GM12878 (cell line): ENCODE data around the gene FANCD2. TPM values are rescaled to one million over a fixed set of nuclear protein-coding genes. Genes with fewer than 3 reads are reported as not detected.

Source experiments
- ATAC-seq: fragments of 200-7000 bp; cut with Tn5 transposase; 3 replicates; pipeline ENCODE4 v1.9.1; 2020; ENCODE audit warnings: mild to moderate bottlenecking, moderate library complexity
- BruUV-seq: library from RNA; stranded (reverse); fragments of 400-500 nt; replicated peaks from 2 replicates; lab custom pipeline; 2021; lab: Mats Ljungman, UMichigan
- CTCF ChIA-PET: fragments of 300-600 bp; sonication (Branson Sonifier 250); formaldehyde crosslinking; extraction: SDS; loops from one replicate; lab custom pipeline; 2021; ENCODE audit warnings: inconsistent platforms; lab: Yijun Ruan, JAX
- POLR2A ChIA-PET: fragments of 350-600 bp; formaldehyde crosslinking; extraction: SDS; loops from one replicate; lab custom pipeline; 2021; ENCODE audit warnings: inconsistent platforms; lab: Charles Lee
- RAD21 ChIA-PET: fragments of 300-600 bp; sonication (Branson Sonifier 250); formaldehyde crosslinking; loops from one replicate; lab custom pipeline; 2023; ENCODE audit warnings: antibody characterized with exemption; ENCODE audit not compliant: unreplicated experiment; lab: Charles Lee
- SMC1A ChIA-PET: fragments of 300-600 bp; sonication (Branson Sonifier 250); formaldehyde crosslinking; loops from one replicate; lab custom pipeline; 2023; ENCODE audit not compliant: unreplicated experiment, uncharacterized antibody; lab: Charles Lee
- DNase-seq: peaks from one replicate; pipeline ENCODE4 v3.0.0-alpha.2; 2011; ENCODE audit warnings: low read depth, low spot score
- FAIRE-seq: peaks from 3 replicates; lab custom pipeline; 2011; peaks lifted over from hg19 to GRCh38; lab: Jason Lieb, UNC
- H2AFZ ChIP-seq: 2 replicates; pipeline ENCODE4 v1.6.0; 2011; ENCODE audit warnings: low read depth, low read length, control low read depth; ENCODE audit not compliant: control insufficient read depth
- H3K27ac ChIP-seq: 2 replicates; pipeline ENCODE4 v1.5.1; 2011; ENCODE audit warnings: control low read depth; ENCODE audit not compliant: control insufficient read depth, insufficient read depth
- H3K27me3 ChIP-seq, 2 experiments: replicated peaks in 1 of 2; 2 replicates each; pipeline versions ENCODE4 v1.6.0 to v1.6.1; 2011; ENCODE audit warnings: low read length in 1 of 2; ENCODE audit not compliant: control insufficient read depth in 2 of 2, insufficient read depth in 2 of 2
- H3K36me3 ChIP-seq, 2 experiments: 2 replicates each; pipeline ENCODE4 v1.5.1; 2011; ENCODE audit warnings: low read length in 1 of 2; ENCODE audit not compliant: control insufficient read depth in 2 of 2, insufficient read depth in 2 of 2
- H3K4me1 ChIP-seq: 2 replicates; pipeline ENCODE4 v1.6.1; 2011; ENCODE audit warnings: mild to moderate bottlenecking, low read length, moderate library complexity, mixed read lengths; ENCODE audit not compliant: control insufficient read depth, insufficient read depth
- H3K4me2 ChIP-seq: 2 replicates; pipeline ENCODE4 v1.6.0; 2011; ENCODE audit warnings: control low read depth; ENCODE audit not compliant: control insufficient read depth, insufficient read depth
- H3K4me3 ChIP-seq: fragments of 200-600 bp; sonication (generic); 2 replicates; pipeline ENCODE4 v1.5.1; 2016
- H3K79me2 ChIP-seq: 2 replicates; pipeline ENCODE4 v1.6.0; 2011; ENCODE audit warnings: low read length; ENCODE audit not compliant: control insufficient read depth, insufficient read depth
- H3K9ac ChIP-seq: 2 replicates; pipeline ENCODE4 v1.8.0; 2011; ENCODE audit warnings: low read length, control low read depth, mixed read lengths; ENCODE audit not compliant: control insufficient read depth, insufficient read depth
- H3K9me3 ChIP-seq: replicated peaks from 3 replicates; pipeline ENCODE4 v1.5.1; 2011; ENCODE audit warnings: mild to moderate bottlenecking, low read length; ENCODE audit not compliant: control insufficient read depth, insufficient read depth
- H4K20me1 ChIP-seq: 2 replicates; pipeline ENCODE4 v1.6.0; 2011; ENCODE audit not compliant: control insufficient read depth, insufficient read depth
- BCL11A ChIP-seq: IDR thresholded peaks from 2 replicates; pipeline ENCODE4 v1.6.1; 2011; ENCODE audit warnings: low read depth, low read length
- CBX3 ChIP-seq: fragments of 200-600 bp; sonication (generic); IDR thresholded peaks from 2 replicates; pipeline ENCODE4 v1.6.1; 2016; ENCODE audit warnings: low read depth, borderline replicate concordance
- CEBPB ChIP-seq, 2 experiments: fragments of 150-350 bp in 1 of 2; IDR thresholded peaks; 2 replicates each; pipeline ENCODE4 v1.6.1; 2012 to 2014; ENCODE audit warnings: low read depth in 2 of 2, low read length in 2 of 2, borderline replicate concordance in 1 of 2, inconsistent platforms in 1 of 2
- CHD4 ChIP-seq: fragments of 200-600 bp; sonication (generic); IDR thresholded peaks from 2 replicates; pipeline ENCODE4 v1.6.1; 2016; ENCODE audit warnings: mild to moderate bottlenecking
- CUX1 ChIP-seq: IDR thresholded peaks from 2 replicates; pipeline ENCODE4 v1.6.1; 2012; ENCODE audit warnings: improper control_type of control experiment, low read depth, low read length; ENCODE audit not compliant: insufficient replicate concordance
- KDM1A ChIP-seq: fragments of 200-600 bp; sonication (generic); IDR thresholded peaks from 2 replicates; pipeline ENCODE4 v1.6.1; 2016; ENCODE audit warnings: borderline replicate concordance
- LARP7 ChIP-seq: fragments of 450-650 bp; IDR thresholded peaks from 2 replicates; pipeline ENCODE4 v1.6.1; 2017; ENCODE audit warnings: mild to moderate bottlenecking
- RELB ChIP-seq: fragments of 450-650 bp; IDR thresholded peaks from 2 replicates; pipeline ENCODE4 v1.6.1; 2017; ENCODE audit warnings: low read depth, mild to moderate bottlenecking, moderate library complexity
- SIN3A ChIP-seq: IDR thresholded peaks from 2 replicates; pipeline ENCODE4 v1.6.1; 2012; ENCODE audit warnings: low read depth, low read length, improper control_type of control experiment
- SREBF2 ChIP-seq: IDR thresholded peaks from 2 replicates; pipeline ENCODE4 v1.6.1; 2012; ENCODE audit warnings: mild to moderate bottlenecking, low read length
- TARDBP ChIP-seq: IDR thresholded peaks from 2 replicates; pipeline ENCODE4 v1.6.1; 2016; ENCODE audit warnings: borderline replicate concordance
- ZBED1 ChIP-seq: IDR thresholded peaks from 2 replicates; pipeline ENCODE4 v1.6.1; 2016; ENCODE audit warnings: borderline replicate concordance
- ZBTB40 ChIP-seq: fragments of 450-650 bp; IDR thresholded peaks from 2 replicates; pipeline ENCODE4 v1.6.1; 2016; ENCODE audit warnings: mild to moderate bottlenecking, moderate library complexity, borderline replicate concordance
- ZNF622 ChIP-seq: fragments of 450-650 bp; IDR thresholded peaks from 2 replicates; pipeline ENCODE4 v1.6.1; 2017; ENCODE audit warnings: mild to moderate bottlenecking, inconsistent platforms
- whole genome bisulfite sequencing: methylation state at CpG from one replicate; pipeline ENCODE4 v1.1.6; 2016; ENCODE audit warnings: low lambda C conversion rate; ENCODE audit not compliant: insufficient replicate concordance, insufficient coverage; ENCODE audit errors: missing lambda C conversion rate; 5-methylcytosine and 5-hydroxymethylcytosine counted together
- in situ Hi-C: fragments of 300-500 bp; cut with MboI; formaldehyde crosslinking; loops from 9 replicates; pipeline ENCODE4 v1.14.3; 2018; ENCODE audit warnings: mixed read lengths
- intact Hi-C: fragments of 100-400 bp; cut with micrococcal nuclease; formaldehyde crosslinking; loops from one replicate; pipeline ENCODE4 v1.14.2; 2022; ENCODE audit not compliant: unreplicated experiment
- polyA plus RNA-seq, 11 experiments: library from polyadenylated mRNA; depleted of rRNA in 4 of 11; unstranded in 6 of 11; stranded (reverse) in 5 of 11; fragments of >200 nt; fragmentation: Nextera tagmentation in 4 of 11; fragmentation: Illumina TruSeq in 1 of 11; extraction: Ambion mirVana in 4 of 11; extraction: Trizol in 1 of 11; gene quantifications; 1 replicate in 1 of 11; 2 replicates in 10 of 11; pipeline versions ENCODE4 v1.2.1 to v1.2.3, GENCODE V29; 2011 to 2016; ENCODE audit warnings: inconsistent platforms in 2 of 11, missing spikeins in 2 of 11, low read depth in 1 of 11
- total RNA-seq, 4 experiments: library from RNA; depleted of rRNA in 3 of 4; stranded (reverse); fragments of >200 nt in 3 of 4; fragmentation: Illumina TruSeq in 1 of 4; extraction: Trizol in 1 of 4; gene quantifications; 2 replicates each; pipeline versions ENCODE4 v1.2.1 to v1.2.3, GENCODE V29; 2013 to 2021
- TF ChIP-seq, protein P1 (sequence below): IDR thresholded peaks from 2 replicates; pipeline ENCODE4 v1.6.1; 2012; ENCODE audit warnings: low read depth, low read length, improper control_type of control experiment

The FANCD2 gene
- total and polyA plus RNA-seq, 10 of the 15 experiments (the other 5 are each of a cell fraction or from before 2014, with no cell fraction given): 37.9 to 72.8 (median 56.2) TPM

DNA sequence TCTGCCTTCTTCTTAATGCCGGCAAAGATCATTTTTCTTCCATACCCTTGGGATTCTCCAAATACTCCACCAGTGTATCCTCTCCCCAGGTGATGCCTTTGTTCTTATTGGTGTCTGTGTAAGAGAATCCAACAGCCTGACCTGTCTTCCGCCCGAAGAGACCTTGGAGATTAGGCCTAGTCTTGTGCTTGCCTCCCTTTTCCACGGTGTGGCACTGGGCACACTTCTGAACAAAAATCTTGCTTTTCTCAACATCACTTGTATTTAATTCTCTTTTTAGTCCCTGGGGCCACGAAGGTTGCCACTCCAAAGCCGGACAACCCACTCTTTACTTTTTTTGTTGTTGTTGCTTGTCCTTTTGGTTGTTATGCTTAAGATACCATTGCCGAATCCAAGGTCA is 25.6 kb upstream of the FANCD2 start:
- SMC1A ChIA-PET: no interaction called here
- H3K4me2 ChIP-seq: no peak overlapping the region
- WGBS: 99% methylated on average over 7 of the region's 7 CpGs
- no peak overlapping the region for H2AFZ ChIP-seq
- H3K27ac ChIP-seq: no peak overlapping the region
- no peak overlapping the region for H3K9ac ChIP-seq
- no peak for FAIRE-seq
- RAD21 ChIA-PET: no interaction called here
- H3K4me3 ChIP-seq: no peak overlapping the region
- no peaks in the 10 kb centered on the region for H4K20me1 ChIP-seq
- no peaks in the 10 kb centered on the region for H3K79me2 ChIP-seq
- H3K9me3 ChIP-seq: no peaks in the 10 kb centered on the region
- intact Hi-C loops: no loop called here
- H3K4me1 ChIP-seq: no peaks in the 10 kb centered on the region
- CTCF ChIA-PET: interaction anchor here (1.0 kb wide), 1 partner anchor 18 kb away, joined by 3 read pairs; no protein-coding TSS in a partner anchor
- no peak for ATAC-seq
- in situ Hi-C loops: no loop called here
- no peaks in the 10 kb centered on the region for H3K27me3 ChIP-seq
- TF ChIP-seq ZNF622: no peak
- no peak for TF ChIP-seq RELB
- no peak for TF ChIP-seq CBX3
- TF ChIP-seq CHD4: no peak
- TF ChIP-seq LARP7: no peak
- TF ChIP-seq SIN3A: no peak
- TF ChIP-seq ZBED1: no peak
- no peak for TF ChIP-seq KDM1A
- TF ChIP-seq ZBTB40: no peak
- TF ChIP-seq SREBF2: no peak
- no peak for TF ChIP-seq CEBPB (IDR thresholded peaks at IDR 0.05; ENCODE audit: borderline replicate concordance in 1 of 2, low read depth in 2 of 2, low read length in 2 of 2)
- TF ChIP-seq TARDBP: no peak
- TF ChIP-seq CUX1: no peak
- no peak for TF ChIP-seq BCL11A
- TF ChIP-seq, protein P1, sequence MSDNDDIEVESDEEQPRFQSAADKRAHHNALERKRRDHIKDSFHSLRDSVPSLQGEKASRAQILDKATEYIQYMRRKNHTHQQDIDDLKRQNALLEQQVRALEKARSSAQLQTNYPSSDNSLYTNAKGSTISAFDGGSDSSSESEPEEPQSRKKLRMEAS: no peak
- DNase-seq: no peak
- BruUV-seq: no TSS peak
- POLR2A ChIA-PET: interaction anchor here (0.6 to 1.2 kb wide), 2 partner anchors 10 to 512 kb away, joined by 3 to 4 read pairs; no protein-coding TSS in a partner anchor
- peaks cover 3 to 11% of the 10 kb centered on the region in 2 experiments; a peak in 3 of 4 replicates for H3K36me3 ChIP-seq
